ENCODE measurements around the gene EPHA2. TPM values are rescaled to one million over a fixed set of nuclear protein-coding genes. Genes with fewer than 3 reads are reported as not detected.

Gene EPHA2
- total RNA-seq, 1 donor from 2014 or later = 76.3 TPM

- no peak for DNase-seq (ENCODE audit: low spot score in 2 of 2, unreplicated experiment in 2 of 2)
- Mint-ChIP-seq H3K27ac (no peak overlapping the region), H3K4me1 (peaks cover 13% of the 10 kb centered on the region), H3K36me3 (no peaks in the 10 kb centered on the region), H3K4me3 (no peak overlapping the region), H3K27me3 (ENCODE audit: low read depth) (no peaks in the 10 kb centered on the region), H3K9me3 (no peaks in the 10 kb centered on the region)
- no peak for TF ChIP-seq CTCF (IDR thresholded peaks at IDR 0.05; ENCODE audit: unreplicated experiment)
These were observed 66.9 kb downstream of the EPHA2 start for GRCh38 chr1:16088996-16089395.

GRCh38 chr1:16088351-16088911, 67.4 kb downstream of the EPHA2 start:
- Mint-ChIP-seq H3K4me3 (no peak overlapping the region), H3K9me3 (no peaks in the 10 kb centered on the region), H3K27me3 (ENCODE audit: low read depth) (no peaks in the 10 kb centered on the region), H3K27ac (no peak overlapping the region), H3K4me1 (peaks cover 8% of the 10 kb centered on the region), H3K36me3 (no peaks in the 10 kb centered on the region)
- TF ChIP-seq CTCF (IDR thresholded peaks at IDR 0.05; ENCODE audit: unreplicated experiment) = no peak
- DNase-seq (ENCODE audit: low spot score in 2 of 2, unreplicated experiment in 2 of 2) = no peak

GRCh38 chr1:16087733-16088132, 68.1 kb downstream of the EPHA2 start:
- H3K4me1 Mint-ChIP-seq = peaks cover 8% of the 10 kb centered on the region
- DNase-seq (ENCODE audit: low spot score in 2 of 2, unreplicated experiment in 2 of 2) = no peak

GRCh38 chr1:16085522-16085921, 70.3 kb downstream of the EPHA2 start:
- Mint-ChIP-seq H3K27ac (no peak overlapping the region), H3K27me3 (ENCODE audit: low read depth) (no peaks in the 10 kb centered on the region), H3K4me1 (peaks cover 8% of the 10 kb centered on the region), H3K4me3 (no peak overlapping the region), H3K36me3 (no peaks in the 10 kb centered on the region), H3K9me3 (no peaks in the 10 kb centered on the region)
- TF ChIP-seq CTCF (IDR thresholded peaks at IDR 0.05; ENCODE audit: unreplicated experiment) = no peak
- no peak for DNase-seq (ENCODE audit: low spot score in 2 of 2, unreplicated experiment in 2 of 2)

More at GRCh38 chr1:16087733-16088132, 68.1 kb downstream of the EPHA2 start:
- no peak for TF ChIP-seq CTCF (IDR thresholded peaks at IDR 0.05; ENCODE audit: unreplicated experiment)
- Mint-ChIP-seq H3K27me3 (ENCODE audit: low read depth) (no peaks in the 10 kb centered on the region), H3K36me3 (no peaks in the 10 kb centered on the region), H3K9me3 (no peaks in the 10 kb centered on the region), H3K27ac (peak overlapping the region; percentile 16), H3K4me3 (no peak overlapping the region)

DNA sequence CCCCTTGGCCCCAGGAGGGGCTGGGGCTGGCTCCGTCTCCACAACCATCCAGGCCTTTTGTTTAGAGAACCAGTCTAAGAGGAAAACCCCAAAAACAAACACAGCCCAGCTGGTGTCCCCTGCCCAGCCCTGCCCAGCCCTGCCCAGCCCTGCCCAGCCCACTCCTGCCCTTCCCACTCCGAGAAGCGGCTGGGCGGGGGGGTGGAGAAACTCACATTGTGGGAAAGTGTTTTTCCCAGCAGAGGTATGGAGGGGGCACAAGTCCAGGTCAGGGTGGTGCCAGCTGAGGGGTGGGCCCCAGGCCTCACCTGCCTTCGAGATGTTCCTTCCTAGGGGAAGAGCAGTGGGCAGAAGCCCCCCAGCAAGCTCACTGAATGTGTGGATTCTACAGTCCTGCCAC, 72.4 kb downstream of the EPHA2 start:
- TF ChIP-seq CTCF (IDR thresholded peaks at IDR 0.05; ENCODE audit: unreplicated experiment) = no peak
- Mint-ChIP-seq H3K4me1 (peaks cover 13% of the 10 kb centered on the region), H3K36me3 (no peaks in the 10 kb centered on the region), H3K9me3 (no peaks in the 10 kb centered on the region), H3K27me3 (ENCODE audit: low read depth) (no peaks in the 10 kb centered on the region), H3K4me3 (no peak overlapping the region), H3K27ac (no peak overlapping the region)
- DNase-seq (ENCODE audit: low spot score in 2 of 2, unreplicated experiment in 2 of 2) = no peak
